ACHN (cell line): ENCODE measurements around the gene CEP131.
"Not testable (repeated sequence)": the region's sequence is repeated elsewhere in the genome, so short reads cannot be mapped to it uniquely, and the experiment has no call there.

Source experiments
- DNase-seq: peaks from one replicate; pipeline ENCODE4 v3.0.0-alpha.2; 2015
- in situ Hi-C: cut with HindIII; loops from 2 replicates; pipeline ENCODE4 v1.10.0; 2017; ENCODE audit warnings: low sequenced_read_pairs, low pct_ligation_motif_present, low pct_unique_long_range_greater_than_20kb

Gene CEP131

DNA sequence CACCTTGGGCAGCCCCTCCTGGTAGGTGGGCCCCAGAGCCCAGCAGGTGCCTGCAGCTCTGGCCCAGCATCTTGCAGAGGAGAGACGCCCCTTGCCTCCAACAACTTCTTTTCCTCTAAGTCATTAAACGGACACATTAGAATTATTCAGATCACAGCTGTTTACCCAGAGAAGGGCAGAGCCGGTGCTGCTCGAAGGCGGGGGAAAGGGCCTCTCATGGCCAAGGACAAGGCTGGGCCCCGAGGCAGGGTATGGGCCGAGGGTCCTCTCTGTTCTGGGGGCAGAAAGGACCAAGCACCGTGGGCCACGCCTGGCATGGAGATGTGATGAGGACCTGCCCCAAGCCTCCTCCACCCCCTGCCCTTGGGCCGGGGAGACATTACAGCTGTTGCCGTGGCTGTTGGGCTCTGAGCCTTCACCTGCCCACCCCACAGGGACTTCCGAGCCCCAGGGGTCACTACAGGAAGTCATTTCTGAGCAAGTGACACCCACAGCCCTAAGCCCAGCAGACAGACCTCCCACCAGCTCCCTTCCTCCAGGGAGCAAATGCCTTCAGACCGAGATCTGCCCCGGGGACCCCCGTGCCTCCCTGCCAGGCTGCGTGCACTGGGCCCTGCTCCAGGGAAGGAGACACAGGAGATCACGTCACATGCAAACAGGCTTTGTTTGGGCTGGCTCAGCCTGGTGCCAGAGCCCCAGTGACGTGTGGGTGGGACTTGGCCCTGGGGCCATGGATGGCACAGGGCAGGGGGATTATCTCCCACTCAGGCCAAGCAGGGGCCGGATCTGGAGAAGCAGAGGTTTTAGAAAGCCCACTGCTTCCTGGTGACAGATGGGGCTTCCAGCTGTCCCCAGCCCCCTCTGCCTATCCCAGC is 58.2 kb downstream of the CEP131 start:
- DNase-seq = no peak
- in situ Hi-C loops = no loop called here

DNA sequence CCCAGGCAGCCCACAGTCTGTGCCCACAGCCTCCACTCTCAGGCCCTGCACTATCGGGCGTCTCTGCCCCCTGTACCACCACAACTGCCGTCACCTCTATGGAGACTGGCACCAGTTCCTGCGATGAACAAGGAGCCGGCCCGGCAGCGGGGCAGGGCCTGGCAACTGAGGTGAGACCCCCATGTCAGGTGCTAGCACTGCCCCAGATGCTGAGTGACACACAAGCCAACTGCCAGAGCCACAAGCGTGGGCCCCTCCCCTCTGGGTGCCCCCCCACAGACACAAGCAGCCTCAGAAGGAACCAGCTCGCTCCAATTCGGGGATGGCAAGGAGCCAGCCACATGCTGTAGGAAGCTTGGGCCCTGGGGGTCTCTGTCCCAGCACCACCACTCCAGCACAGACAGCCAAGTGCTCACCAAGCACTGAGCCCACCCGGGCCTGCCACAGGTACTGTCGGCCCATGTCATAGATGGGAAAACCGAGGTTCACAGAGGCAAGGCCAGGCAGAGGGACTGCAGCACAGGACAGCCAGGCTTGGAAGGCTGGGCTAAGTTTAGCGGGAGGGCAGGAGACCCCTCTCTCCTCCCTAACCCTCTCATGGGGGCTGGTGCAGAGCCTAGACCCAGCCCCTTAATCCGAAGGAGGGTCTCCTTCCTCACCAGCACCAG is 58.9 kb downstream of the CEP131 start:
- no peak for DNase-seq
- in situ Hi-C loops = no loop called here

DNA sequence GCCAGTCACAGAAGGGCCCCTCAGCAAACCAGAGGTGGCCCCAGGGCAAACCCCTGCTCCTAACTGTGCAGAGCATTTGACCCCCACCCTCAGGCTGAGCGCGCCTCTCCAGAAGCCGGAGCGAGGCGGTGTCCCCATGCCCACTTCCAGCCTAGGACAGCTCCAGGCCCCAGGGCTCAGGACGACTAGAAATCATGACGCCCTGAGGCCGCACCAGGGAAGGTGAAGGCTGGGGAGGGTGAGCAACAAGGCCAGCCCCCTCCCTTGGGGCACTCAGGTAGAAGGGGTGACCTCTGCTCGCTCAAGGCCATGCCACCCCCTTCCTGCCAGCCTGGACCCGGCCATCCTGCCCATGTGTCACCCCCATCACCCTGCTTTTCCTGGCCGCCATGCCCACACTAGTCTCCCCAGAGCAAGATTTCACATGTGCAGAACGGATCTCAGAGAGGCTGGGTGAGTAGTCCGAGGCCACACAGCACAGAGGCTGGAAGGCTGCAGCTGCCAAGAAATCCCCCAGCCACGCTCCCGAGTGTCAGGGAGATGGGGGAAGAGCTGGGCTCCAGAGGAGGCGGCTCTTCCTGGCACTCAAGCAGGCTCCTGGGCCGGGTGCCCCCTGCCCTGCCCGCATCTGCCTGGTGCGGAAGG is 59.6 kb downstream of the CEP131 start:
- in situ Hi-C loops = no loop called here
- DNase-seq = no peak

DNA sequence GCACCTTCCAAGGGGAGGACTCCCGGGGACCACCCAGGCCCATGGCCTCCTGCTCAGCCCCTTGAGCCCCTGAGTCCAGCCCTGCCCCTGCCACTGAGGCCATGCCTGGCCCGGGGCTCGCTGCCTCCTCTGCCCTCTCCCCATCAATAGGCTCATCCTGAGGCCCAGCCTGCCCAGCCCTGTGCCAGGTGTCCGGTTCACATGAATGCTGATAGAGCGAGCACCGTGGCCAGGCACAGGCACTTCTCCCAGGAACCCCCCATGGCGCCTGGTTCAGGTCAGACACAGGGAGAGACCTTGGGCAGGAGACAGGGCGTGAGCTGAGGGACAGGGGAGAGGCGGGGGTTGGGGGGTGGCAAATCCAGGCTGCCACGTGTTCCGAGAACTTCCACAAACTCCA is 60.3 kb downstream of the CEP131 start:
- DNase-seq = no peak
- in situ Hi-C loops = no loop called here

DNA sequence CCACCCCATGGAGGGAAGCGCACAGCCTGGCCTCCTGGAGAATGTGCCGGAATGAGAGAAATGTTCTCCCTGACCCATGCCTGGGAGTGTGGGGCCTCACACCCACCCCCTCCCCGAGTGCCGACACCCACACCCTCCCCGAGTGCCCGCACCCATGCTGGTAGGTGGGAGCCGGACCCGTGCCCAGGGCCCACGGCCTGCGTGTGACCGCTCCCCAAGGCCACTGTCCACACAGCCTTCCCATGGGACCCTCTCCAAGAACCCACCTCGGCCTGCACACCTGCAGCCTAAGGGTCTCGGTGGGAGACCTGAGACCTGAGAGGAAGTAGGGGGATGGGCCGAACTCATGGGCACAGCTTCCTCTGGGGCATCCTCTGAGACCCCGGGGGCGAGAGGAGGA is 60.8 kb downstream of the CEP131 start:
- in situ Hi-C loops = no loop called here
- DNase-seq = no peak

DNA sequence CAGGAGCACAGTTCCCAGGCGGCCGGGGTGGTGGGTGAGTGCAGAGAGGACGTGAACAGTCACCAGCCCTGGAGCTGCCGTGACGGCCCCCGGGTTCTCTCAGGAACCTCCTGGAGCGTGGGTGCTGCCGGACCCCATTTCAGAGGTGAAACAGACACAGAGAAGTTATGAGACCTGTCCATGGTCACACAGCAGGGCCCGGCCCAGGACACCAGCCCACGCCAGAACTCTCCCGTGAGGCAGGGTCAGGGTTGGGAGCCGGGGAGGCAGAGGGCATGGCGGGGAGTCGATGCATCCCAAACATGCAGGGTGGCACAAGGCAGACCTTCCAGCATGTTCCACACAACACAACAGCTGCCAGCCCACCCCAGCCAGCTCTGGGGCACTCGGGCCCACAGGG is 61.2 kb downstream of the CEP131 start:
- in situ Hi-C loops = no loop called here
- DNase-seq = no peak

DNA sequence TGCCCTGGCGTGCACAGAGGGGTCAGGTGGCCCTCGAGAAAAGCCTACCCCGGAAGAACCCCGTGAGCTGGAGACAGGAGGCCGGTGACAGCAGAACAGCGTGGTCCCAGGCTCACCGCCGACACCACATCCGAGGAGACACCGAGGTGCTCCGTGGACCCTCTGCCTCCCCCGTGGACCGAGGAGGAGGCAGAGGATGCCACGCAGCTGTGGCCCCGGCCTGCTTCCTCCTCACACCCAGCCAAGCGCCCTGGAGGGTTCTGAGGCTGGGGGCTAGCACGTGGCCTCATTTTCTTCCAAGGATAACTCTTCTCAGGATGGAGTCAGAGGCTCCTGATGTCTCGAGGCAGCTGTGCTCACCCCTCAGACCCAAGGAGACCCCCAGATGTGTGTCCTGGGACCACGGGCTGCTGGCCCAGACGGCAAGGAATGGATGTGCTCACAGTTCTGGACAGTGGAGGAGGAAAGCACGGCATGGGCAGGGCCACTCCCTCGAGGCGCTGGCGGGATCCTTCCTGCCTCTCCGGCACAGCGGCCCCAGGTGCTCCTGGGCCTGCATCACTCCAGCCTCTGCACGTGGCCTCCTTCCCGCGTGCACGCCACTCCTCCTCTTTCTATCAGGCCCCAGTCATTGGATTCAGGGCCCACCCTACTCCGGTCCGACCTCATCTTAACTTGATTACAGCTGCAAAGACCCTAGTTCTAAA is 61.9 kb downstream of the CEP131 start:
- DNase-seq = no peak
- in situ Hi-C loops = no loop called here

DNA sequence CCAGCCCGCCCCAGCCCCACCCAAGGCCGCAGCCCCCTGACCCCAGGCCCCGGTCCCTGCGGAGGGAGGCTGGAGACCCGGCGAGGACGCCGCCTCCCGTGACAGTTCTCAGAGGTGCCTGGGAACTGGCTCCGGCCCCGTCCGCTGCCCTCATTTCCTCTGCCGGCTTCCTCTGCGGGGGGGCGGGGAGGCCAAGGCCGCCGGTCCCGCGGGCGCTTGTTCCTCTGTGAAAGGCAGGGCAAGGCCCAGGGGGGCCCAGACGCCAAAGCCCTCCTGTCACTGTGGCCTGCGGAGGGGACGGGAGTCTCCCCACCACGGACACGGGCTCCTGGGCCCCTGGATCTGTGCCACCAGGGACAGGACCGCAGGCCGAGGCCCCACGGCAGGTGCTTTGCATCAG is 62.5 kb downstream of the CEP131 start:
- in situ Hi-C loops = no loop called here

DNA sequence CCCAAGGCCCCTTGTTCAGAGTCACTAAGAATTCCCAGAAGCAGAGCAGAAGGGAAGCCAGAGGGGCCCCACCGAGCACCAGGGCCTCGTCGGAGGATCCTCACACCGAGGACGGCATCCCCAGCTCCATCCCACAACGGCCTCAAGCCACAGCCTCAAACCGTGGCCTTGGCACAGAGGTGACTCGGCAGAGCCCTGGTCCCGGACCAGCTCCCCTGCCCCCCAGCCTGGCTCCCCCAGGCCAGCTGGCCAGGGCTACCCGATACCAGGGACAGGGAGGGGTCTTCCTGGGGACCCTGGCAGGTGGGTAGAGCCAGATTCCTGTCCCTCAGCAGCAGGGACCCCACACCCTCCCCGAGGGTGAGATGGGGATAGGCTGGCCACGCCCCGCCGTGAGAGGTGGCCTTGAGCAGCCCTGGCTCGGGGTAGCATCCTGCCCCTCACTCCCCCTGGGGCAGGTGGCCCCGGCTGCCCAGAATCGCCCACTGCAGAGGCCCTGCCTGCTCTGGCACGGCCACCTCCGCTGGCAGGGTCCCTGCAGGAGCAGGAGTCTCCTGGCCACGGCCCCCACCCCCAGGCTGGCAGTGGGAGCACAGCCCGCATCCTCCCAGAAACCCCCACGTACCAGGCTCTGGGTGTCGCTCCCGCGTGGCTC is 63.0 kb downstream of the CEP131 start:
- no peak for DNase-seq
- in situ Hi-C loops = no loop called here

More for the DNA sequence above, 62.5 kb downstream of the CEP131 start:
- no peak for DNase-seq

DNA sequence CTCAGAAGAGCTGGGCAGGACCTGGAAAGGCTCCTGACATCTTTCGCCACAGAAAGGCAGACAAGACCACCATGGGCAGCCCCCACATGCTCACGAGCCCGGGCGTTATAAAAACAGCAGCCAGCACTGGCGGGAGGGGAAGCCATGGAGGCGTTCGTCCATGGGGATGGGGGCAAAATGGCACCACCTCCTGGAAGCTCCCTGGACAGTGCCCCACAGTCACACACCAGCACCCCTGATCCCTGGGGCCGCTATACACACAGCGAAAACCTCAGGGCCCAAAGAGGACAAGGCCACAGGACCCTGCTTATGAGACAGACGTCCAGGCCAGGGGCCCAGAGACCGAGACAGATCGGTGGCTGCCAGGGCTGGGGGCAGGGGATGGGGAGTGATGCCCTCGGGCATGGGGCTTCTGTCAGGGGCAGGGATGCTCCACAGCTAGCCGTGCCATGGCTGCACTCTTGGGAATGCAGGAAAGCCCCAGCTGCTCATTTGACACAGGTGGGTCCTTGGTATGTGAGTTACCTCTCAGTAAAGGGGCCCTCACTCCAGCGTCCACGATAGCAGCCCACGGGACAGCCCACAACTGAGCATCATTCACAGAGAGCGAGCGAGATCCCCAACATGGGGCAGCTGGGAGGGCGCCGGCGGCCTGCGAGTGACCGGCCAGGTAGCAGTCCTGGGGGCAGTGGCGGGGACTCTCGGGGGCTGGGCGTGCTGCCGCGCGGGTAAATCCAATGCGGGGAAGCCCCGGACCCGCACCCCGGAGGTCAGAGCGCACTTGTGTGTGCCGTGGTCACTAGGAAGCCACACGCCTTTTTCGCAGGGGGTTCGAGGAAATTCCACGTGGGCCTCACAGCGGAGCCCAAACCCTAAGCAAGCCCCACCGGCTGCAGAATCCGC is 63.8 kb downstream of the CEP131 start:
- in situ Hi-C loops = no loop called here
- DNase-seq = no peak

DNA sequence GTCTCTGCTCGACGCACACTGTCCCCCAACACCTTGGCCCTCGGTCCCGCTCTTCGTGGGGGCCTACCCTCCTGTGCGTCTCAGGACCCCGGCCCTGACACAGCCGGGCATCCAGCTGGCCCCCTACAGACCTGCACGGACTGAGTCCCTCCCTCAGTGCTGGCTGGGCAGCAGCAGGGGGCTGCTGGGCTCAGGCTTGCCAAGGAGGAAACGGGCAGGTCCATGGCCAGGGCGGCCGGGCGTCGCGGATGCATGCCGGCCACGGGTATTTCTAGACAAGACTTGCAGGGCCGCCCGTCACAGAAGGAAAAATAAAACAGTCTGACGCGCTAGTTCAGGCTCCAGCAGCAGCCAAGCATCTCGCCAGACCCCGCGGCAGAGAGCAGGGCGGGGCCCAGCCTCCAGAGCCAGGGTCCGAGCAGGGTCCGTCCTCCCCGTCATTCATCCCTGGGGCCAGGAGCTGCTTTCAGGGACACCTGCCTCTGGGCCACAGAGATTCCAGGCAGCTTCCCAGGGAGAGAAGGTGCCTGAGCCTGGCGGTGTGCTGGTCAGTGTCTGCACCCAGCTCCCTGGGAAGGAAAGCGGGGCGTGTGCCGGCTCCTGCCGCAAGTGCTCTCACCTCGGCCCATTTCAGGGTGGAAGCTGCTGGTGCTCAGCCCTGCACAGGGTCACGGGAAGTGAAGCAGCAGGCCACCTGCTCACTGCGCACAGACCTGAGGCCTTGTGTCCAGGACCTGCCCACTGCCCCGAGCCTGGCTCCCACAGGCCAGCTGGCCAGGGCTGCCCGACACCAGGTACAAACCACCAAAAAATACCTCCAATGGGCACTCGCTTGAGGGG is 64.7 kb downstream of the CEP131 start:
- in situ Hi-C loops = no loop called here
- no peak for DNase-seq

DNA sequence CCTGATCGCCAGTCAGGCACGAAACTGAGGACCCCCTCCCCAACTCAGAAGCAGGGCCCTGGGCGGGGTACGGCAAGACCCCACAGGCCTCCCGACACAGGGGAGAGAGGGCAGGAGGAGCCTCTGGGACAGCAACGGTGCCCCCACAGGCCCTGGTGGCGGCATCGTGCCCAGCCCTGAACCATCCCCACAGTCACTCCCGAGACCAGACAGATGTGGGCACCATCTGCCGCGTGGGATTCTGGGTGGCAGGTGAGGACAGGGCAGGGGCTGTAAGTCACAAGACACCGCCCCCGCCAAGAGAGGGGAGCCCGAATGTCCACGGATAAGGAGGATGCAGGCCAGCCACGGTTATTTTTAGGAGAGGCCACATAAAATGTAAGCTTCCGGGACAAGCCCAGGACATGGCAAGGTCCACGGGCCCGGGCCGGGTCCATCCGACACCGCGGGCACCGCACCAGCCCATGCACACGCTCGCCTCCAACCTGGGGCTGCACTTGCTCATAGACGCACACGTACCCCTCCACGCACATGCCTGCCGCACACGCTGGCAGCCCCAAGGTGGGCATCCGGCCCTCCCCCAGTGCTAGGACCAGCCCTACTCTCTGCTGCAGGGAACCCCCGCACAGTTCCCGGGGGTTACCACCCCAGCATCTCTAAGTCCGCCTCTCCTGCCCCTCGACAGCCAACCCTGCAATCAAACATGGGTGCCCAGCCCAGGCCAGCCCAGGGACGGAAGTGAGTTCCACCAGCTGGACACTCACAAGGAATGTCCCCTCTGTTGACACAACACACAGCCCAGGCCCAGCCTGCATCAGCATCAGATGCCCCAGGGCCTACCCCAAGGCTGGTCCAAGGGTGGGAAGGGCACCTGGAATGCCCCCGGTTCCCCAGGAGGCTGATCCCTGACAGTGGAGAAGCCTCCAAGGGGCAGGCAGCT is 65.6 kb downstream of the CEP131 start:
- in situ Hi-C loops = no loop called here

DNA sequence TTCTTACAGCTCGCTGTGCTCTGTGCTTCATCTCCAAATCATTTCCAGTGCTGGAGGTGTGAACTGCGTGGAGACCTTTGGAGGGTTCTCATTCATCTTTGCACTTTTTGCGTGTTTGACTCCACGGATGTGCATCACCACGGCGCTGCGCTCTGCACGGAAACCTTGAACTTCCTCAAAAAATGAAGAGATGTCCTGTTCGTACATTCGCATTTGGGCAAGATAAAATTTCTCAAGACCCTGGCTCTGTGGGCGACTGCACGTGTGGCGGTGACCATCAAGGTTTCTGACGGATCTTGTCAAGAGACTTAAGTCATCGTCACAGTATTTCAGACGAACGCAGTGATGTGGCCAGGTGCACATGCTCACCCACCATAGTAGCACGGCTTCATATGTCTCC is 67.8 kb downstream of the CEP131 start:
- in situ Hi-C loops = no loop called here

More for the DNA sequence above, 65.6 kb downstream of the CEP131 start:
- DNase-seq = no peak

DNA sequence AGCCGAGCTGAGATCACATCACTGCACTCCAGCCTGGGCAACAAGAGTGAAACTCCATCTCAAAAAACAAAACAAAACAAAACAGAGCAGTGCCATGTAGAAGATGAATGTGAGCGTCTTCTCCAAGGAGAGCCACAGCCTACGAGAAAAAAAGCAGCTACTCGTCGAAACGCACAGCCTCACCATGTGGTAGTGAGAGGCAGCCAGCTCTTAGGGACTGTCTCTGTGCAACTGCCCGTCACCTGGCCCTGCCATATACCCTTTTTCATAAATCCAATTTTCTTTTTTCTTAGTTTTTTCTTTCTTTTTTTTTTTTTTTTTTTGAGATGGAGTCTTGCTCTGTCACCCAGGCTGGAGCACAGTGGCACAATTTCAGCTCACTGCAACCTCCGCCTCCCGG is 68.7 kb downstream of the CEP131 start:
- DNase-seq, in situ Hi-C loops: not testable (repeated sequence)

More for the DNA sequence above, 67.8 kb downstream of the CEP131 start:
- no peak for DNase-seq

DNA sequence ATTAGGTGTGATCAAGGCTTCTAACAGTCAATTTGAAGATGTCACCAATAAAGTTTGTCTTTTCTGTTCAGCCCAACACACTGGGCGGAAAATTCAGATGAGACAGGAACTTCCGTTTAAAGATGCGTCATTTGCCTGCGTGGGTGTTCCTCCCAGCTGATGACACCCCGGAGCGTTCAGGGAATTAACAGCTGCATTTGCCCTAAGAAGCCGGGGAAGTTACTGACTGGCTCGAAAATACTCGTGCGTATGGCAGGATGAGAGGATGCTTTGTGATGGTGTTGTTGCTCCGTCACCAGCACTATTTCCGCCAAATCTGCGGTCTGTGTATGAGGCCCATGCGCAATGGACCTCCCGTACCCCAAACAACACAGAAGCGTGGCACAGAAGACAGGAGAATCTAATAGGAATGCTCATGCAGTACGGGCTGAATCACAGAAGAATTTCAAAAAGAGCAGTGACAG is 69.4 kb downstream of the CEP131 start:
- DNase-seq = no peak
- in situ Hi-C loops = no loop called here
